ENCODE results near the gene MBD3L5. TPM values are rescaled to one million over a fixed set of nuclear protein-coding genes. Genes with fewer than 3 reads are reported as not detected.

MBD3L5 gene
- total RNA-seq, 1 experiment from 2014 or later = not detected

DNA sequence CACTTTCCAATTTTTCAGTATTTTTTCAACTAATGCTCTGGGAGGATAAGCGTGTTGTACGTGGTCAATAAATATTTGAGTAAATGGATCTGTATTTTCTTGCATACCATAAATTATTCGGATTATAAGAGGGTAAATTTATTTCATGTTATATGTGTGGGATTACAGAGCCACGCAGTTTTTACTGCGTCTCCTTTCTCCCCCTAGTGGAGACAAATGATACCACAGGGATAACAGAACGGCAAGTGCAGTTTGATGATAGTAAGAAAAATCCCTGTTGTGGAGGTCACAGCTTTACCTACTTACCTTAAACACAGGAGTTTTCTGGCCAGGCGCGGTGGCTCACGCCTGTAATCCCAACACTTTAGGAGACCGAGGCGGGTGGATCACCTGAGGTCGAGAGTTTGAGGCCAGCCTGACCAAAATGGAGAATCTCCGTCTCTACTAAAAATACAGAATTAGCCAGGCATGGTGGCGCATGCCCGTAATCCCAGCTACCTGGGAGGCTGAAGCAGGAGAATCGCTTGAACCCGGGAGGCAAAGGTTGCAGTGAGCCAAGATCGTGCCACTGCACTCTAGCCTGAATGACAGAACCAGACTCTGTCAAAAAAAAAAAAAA is 26.0 kb upstream of the MBD3L5 start:
- Histone ChIP-seq H3F3A (ENCODE audit: insufficient read depth, low read depth) (no peaks in the 10 kb centered on the region), H3K9me2 (ENCODE audit: insufficient read depth) (no peaks in the 10 kb centered on the region), H3K4me1 (replicated peaks; ENCODE audit: insufficient read depth) (no peaks in the 10 kb centered on the region), H2AFZ (no peak overlapping the region), H3K27me3 (ENCODE audit: insufficient read depth, low read depth) (peaks cover 36% of the 10 kb centered on the region), H3K9me3 (ENCODE audit: insufficient read depth, low read depth) (no peaks in the 10 kb centered on the region), H3K36me3 (ENCODE audit: low read depth) (no peaks in the 10 kb centered on the region), H4K20me1 (ENCODE audit: insufficient read depth) (no peaks in the 10 kb centered on the region), H3K79me2 (ENCODE audit: low read depth) (no peaks in the 10 kb centered on the region), H3K27ac (no peak overlapping the region), H3K4me3 (no peak overlapping the region), H3K4me2 (no peak overlapping the region)
- BruUV-seq (replicated peaks) = no TSS peak
- ChIA-PET CTCF (interaction anchor here (0.5 kb wide), 1 partner anchor 140 kb away, joined by 9 read pairs; no protein-coding TSS in a partner anchor), POLR2A (ENCODE audit: unreplicated experiment) (no interaction called here)
- no peak for DNase-seq
- TF ChIP-seq EZH2 (IDR thresholded peaks at IDR 0.05; ENCODE audit: low read depth) = no peak
- TF ChIP-seq, protein P1, sequence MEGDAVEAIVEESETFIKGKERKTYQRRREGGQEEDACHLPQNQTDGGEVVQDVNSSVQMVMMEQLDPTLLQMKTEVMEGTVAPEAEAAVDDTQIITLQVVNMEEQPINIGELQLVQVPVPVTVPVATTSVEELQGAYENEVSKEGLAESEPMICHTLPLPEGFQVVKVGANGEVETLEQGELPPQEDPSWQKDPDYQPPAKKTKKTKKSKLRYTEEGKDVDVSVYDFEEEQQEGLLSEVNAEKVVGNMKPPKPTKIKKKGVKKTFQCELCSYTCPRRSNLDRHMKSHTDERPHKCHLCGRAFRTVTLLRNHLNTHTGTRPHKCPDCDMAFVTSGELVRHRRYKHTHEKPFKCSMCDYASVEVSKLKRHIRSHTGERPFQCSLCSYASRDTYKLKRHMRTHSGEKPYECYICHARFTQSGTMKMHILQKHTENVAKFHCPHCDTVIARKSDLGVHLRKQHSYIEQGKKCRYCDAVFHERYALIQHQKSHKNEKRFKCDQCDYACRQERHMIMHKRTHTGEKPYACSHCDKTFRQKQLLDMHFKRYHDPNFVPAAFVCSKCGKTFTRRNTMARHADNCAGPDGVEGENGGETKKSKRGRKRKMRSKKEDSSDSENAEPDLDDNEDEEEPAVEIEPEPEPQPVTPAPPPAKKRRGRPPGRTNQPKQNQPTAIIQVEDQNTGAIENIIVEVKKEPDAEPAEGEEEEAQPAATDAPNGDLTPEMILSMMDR (conservative IDR thresholded peaks at IDR 0.05) = no peak
- intact Hi-C loops (cut with micrococcal nuclease; ENCODE audit: unreplicated experiment) = no loop called here

GRCh38 chr19:7006135-7006704 is 24.2 kb upstream of the MBD3L5 start:
- Histone ChIP-seq H3F3A (ENCODE audit: insufficient read depth, low read depth) (no peaks in the 10 kb centered on the region), H3K27me3 (ENCODE audit: insufficient read depth, low read depth) (peaks cover 31% of the 10 kb centered on the region), H3K4me2 (no peak overlapping the region), H3K4me1 (replicated peaks; ENCODE audit: insufficient read depth) (no peaks in the 10 kb centered on the region), H3K4me3 (no peak overlapping the region), H2AFZ (no peak overlapping the region), H3K9me2 (ENCODE audit: insufficient read depth) (no peaks in the 10 kb centered on the region), H4K20me1 (ENCODE audit: insufficient read depth) (no peaks in the 10 kb centered on the region), H3K36me3 (ENCODE audit: low read depth) (no peaks in the 10 kb centered on the region), H3K9me3 (ENCODE audit: insufficient read depth, low read depth) (no peaks in the 10 kb centered on the region), H3K27ac (no peak overlapping the region), H3K79me2 (ENCODE audit: low read depth) (no peaks in the 10 kb centered on the region)
- ChIA-PET CTCF (no interaction called here), POLR2A (ENCODE audit: unreplicated experiment) (no interaction called here)
- DNase-seq = no peak
- TF ChIP-seq EZH2 (IDR thresholded peaks at IDR 0.05; ENCODE audit: low read depth) = no peak
- TF ChIP-seq, protein P1 (conservative IDR thresholded peaks at IDR 0.05) = no peak
- intact Hi-C loops (cut with micrococcal nuclease; ENCODE audit: unreplicated experiment) = no loop called here
- no TSS peak for BruUV-seq (replicated peaks)

DNA sequence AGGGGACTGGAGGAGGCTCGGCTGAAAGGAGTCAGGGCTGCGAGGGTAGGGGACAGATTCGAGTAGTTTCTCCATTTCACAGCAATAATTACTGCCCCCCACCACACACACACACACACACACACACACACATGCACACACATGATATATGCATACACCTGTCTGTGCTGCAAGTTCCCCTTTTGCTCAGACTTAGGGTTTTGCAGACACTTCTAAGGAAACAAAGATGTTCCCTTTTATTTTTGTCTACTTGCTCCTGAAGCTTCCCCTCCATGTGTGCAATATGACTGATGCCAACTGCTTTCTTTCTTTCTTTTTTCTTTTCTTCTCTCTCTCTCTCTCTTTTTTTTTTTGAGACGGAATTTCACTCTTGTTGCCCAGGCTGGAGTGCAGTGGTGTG is 22.5 kb upstream of the MBD3L5 start:
- Histone ChIP-seq H4K20me1 (ENCODE audit: insufficient read depth) (no peaks in the 10 kb centered on the region), H3K4me3 (no peak overlapping the region), H3K9me3 (ENCODE audit: insufficient read depth, low read depth) (no peaks in the 10 kb centered on the region), H3K4me2 (no peak overlapping the region), H3K79me2 (ENCODE audit: low read depth) (no peaks in the 10 kb centered on the region), H3K27ac (no peak overlapping the region), H2AFZ (no peak overlapping the region), H3F3A (ENCODE audit: insufficient read depth, low read depth) (no peaks in the 10 kb centered on the region), H3K9me2 (ENCODE audit: insufficient read depth) (no peaks in the 10 kb centered on the region), H3K27me3 (ENCODE audit: insufficient read depth, low read depth) (peaks cover 26% of the 10 kb centered on the region), H3K4me1 (replicated peaks; ENCODE audit: insufficient read depth) (no peaks in the 10 kb centered on the region), H3K36me3 (ENCODE audit: low read depth) (no peaks in the 10 kb centered on the region)
- no TSS peak for BruUV-seq (replicated peaks)
- CTCF ChIA-PET = no interaction called here
- no peak for TF ChIP-seq EZH2 (IDR thresholded peaks at IDR 0.05; ENCODE audit: low read depth)
- TF ChIP-seq, protein P1 (conservative IDR thresholded peaks at IDR 0.05) = no peak
- intact Hi-C loops (cut with micrococcal nuclease; ENCODE audit: unreplicated experiment) = no loop called here
- POLR2A ChIA-PET (ENCODE audit: unreplicated experiment) = no interaction called here
- DNase-seq = no peak
